Measurements from ENCODE around the gene FOXN3. TPM values are rescaled to one million over a fixed set of nuclear protein-coding genes. Genes with fewer than 3 reads are reported as not detected.
"Not testable (repeated sequence)": the region's sequence is repeated elsewhere in the genome, so short reads cannot be mapped to it uniquely, and the experiment has no call there.

Gene FOXN3
- total RNA-seq, 4 donors from 2014 or later = 129 to 213 (median 163) TPM

DNA sequence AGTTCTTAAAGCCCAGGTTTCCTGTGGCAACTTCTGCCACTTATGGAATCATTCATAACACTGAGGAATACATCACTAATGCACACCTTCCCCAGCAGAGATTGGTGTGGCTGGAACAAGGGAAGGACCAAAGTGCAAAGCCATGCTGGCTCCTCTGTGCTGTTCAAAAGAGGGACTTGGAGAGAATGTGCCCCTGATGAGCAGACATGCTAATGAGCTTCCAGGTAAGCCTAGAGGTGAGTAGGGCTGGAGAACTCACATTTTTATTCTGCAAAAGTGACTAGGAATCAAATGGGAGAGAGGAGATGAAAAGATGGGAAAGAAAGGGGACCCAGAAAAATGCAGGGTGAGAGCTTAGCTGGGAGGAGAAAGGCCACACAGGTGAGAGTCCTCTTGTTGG lies 302.9 kb downstream of the FOXN3 start:
- Histone ChIP-seq H3K4me3 (no peak overlapping the region), H3K36me3 (no peaks in the 10 kb centered on the region), H3K27me3 (no peaks in the 10 kb centered on the region), H3K27ac (no peak overlapping the region), H3K9me3 (no peaks in the 10 kb centered on the region), H3K4me1 (no peaks in the 10 kb centered on the region)
- TF ChIP-seq, protein P1, sequence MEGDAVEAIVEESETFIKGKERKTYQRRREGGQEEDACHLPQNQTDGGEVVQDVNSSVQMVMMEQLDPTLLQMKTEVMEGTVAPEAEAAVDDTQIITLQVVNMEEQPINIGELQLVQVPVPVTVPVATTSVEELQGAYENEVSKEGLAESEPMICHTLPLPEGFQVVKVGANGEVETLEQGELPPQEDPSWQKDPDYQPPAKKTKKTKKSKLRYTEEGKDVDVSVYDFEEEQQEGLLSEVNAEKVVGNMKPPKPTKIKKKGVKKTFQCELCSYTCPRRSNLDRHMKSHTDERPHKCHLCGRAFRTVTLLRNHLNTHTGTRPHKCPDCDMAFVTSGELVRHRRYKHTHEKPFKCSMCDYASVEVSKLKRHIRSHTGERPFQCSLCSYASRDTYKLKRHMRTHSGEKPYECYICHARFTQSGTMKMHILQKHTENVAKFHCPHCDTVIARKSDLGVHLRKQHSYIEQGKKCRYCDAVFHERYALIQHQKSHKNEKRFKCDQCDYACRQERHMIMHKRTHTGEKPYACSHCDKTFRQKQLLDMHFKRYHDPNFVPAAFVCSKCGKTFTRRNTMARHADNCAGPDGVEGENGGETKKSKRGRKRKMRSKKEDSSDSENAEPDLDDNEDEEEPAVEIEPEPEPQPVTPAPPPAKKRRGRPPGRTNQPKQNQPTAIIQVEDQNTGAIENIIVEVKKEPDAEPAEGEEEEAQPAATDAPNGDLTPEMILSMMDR (IDR thresholded peaks at IDR 0.05) = no peak
- no peak for TF ChIP-seq POLR2A (IDR thresholded peaks at IDR 0.05)
- DNase-seq = no peak

DNA sequence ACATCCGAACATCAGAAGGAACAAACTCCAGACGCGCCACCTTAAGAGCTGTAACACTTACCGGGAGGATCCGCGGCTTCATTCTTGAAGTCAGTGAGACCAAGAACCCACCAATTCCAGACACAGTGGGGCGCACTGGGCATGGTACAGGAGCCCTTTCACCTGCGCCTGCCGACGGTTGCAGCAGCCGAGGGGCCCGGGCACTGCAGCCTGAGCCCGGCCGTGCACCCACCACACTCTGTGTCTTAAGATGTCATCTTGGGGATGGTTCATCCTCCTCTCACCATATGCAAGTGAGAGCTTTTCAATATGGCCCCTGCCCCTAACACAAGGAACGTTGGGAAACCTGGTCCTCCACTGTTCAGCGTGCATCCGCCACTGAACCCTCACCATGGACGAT lies 304.3 kb downstream of the FOXN3 start:
- DNase-seq = no peak
- Histone ChIP-seq H3K36me3 (no peaks in the 10 kb centered on the region), H3K27ac (no peak overlapping the region), H3K4me3 (no peak overlapping the region), H3K27me3 (no peaks in the 10 kb centered on the region), H3K9me3 (no peaks in the 10 kb centered on the region), H3K4me1 (no peaks in the 10 kb centered on the region)
- TF ChIP-seq, protein P1 (IDR thresholded peaks at IDR 0.05) = no peak
- no peak for TF ChIP-seq POLR2A (IDR thresholded peaks at IDR 0.05)

DNA sequence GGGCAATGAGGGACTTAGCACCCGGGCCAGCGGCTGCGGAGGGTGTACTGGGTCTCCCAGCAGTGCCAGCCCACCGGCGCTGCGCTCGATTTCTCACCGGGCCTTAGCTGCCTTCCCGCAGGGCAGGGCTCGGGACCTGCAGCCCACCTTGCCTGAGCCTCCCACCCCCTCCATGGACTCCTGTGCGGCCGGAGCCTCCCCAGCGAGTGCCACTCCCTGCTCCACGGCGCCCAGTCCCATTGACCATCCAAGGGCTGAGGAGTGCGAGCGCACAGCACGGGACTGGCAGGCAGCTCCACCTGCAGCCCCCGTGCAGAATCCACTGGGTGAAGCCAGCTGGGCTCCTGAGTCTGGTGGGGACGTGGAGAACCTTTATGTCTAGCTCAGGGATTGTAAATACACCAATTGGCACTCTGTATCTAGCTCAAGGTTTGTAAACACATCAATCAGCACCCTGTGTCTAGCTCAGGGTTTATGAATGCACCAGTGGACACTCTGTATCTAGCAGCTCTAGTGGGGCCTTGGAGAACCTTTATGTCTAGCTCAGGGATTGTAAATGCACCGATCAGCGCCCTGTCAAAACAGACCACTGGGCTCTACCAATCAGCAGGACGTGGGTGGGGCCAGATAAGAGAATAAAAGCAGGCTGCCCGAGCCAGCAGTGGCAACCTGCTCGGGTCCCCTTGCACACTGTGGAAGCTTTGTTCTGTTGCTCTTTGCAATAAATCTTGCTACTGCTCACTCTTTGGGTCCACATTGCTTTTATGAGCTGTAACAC lies 305.1 kb downstream of the FOXN3 start:
- H3K4me3 ChIP-seq, H3K27ac ChIP-seq, DNase-seq, H3K36me3 ChIP-seq, H3K4me1 ChIP-seq, H3K27me3 ChIP-seq, H3K9me3 ChIP-seq: not testable (repeated sequence)

DNA sequence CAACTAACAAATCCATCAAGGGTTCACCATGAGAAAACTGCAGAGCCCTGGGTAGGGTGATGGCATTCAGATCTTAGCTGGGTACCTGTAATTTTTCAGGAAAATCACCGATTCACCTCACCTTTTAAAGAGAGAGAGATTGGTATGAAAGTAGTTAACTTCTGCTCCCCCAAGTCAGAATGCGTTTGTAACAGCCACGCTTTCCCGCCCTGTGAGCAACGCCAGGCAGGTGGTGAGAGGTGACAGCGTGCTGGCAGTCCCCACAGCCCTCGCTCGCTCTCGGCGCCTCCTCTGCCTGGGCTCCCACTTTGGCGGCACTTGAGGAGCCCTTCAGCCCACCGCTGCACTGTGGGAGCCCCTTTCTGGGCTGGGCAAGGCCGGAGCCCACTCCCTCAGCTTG lies 305.8 kb downstream of the FOXN3 start:
- not testable (repeated sequence) for H3K27ac ChIP-seq, H3K4me3 ChIP-seq, H3K27me3 ChIP-seq, H3K9me3 ChIP-seq, H3K36me3 ChIP-seq, DNase-seq, H3K4me1 ChIP-seq

DNA sequence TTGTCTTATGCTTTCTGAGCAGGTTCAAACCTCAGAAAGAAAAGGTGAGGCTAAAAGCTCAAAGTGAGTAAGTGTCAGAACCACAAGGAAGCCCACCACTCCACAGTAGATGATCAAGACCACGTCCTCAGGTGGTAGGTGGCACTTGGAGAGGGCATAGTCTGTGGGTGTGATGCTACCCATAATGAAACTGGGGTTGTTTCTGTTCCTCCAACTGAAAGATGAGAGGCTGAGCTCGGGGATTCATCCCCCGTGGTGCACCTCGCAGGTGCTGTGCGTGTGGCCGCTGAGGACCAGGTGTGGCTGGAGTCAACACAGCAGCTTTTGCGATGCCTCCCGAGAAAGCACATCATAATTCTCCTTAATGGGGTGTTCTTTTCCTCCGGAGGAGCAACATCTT lies 306.9 kb downstream of the FOXN3 start:
- TF ChIP-seq, protein P1 (IDR thresholded peaks at IDR 0.05) = no peak
- TF ChIP-seq POLR2A (IDR thresholded peaks at IDR 0.05) = no peak
- no peak overlapping the region for H3K27ac ChIP-seq
- DNase-seq = no peak
- no peaks in the 10 kb centered on the region for H3K9me3 ChIP-seq
- no peak overlapping the region for H3K4me3 ChIP-seq
- no peaks in the 10 kb centered on the region for H3K27me3 ChIP-seq
- H3K4me1 ChIP-seq = no peaks in the 10 kb centered on the region
- no peaks in the 10 kb centered on the region for H3K36me3 ChIP-seq

DNA sequence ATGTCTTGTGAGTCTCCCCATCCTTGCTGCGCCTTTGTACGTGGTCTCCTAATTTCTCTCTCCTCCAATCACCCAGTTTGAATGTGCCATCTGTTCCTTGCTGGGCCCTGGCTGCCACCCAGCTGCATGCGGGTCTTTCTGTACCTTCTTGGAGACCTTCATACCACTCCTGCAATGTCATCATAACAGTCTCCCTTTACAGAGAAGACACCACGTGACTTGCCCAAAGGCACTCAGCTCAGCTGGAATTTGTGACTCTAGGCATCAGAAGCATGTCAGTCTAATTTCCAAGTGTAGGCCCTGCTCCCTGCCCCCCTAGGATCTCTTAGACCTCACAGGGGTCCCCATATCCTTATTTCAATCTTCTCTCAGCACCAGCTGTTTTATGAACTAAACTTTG lies 308.4 kb downstream of the FOXN3 start:
- H3K27ac ChIP-seq = no peak overlapping the region
- TF ChIP-seq, protein P1 (IDR thresholded peaks at IDR 0.05) = no peak
- TF ChIP-seq POLR2A (IDR thresholded peaks at IDR 0.05) = no peak
- DNase-seq = no peak
- no peaks in the 10 kb centered on the region for H3K9me3 ChIP-seq
- H3K36me3 ChIP-seq = no peaks in the 10 kb centered on the region
- no peak overlapping the region for H3K4me3 ChIP-seq
- no peaks in the 10 kb centered on the region for H3K4me1 ChIP-seq
- no peaks in the 10 kb centered on the region for H3K27me3 ChIP-seq

DNA sequence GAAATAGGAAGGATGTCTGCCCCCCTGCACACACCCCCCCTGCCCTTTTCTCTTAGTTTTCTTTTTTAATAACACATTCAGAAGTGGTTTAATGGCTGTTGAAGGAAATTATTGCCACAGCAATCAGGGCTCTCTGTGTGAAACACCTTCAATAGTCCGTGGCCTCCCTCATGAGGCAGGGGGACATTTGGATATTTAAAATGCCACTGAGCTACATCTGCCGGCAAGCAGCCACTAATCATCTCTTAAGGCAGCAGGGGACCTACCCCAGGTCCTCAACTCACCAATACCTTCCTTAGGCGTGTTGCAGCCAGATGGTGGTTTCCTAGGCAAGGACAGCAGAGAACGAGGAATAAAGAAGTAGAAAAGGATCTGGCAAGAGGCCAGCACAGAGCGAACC lies 309.4 kb downstream of the FOXN3 start:
- no peak for DNase-seq
- no peaks in the 10 kb centered on the region for H3K4me1 ChIP-seq
- no peaks in the 10 kb centered on the region for H3K27me3 ChIP-seq
- no peak overlapping the region for H3K4me3 ChIP-seq
- H3K36me3 ChIP-seq = no peaks in the 10 kb centered on the region
- no peak for TF ChIP-seq POLR2A (IDR thresholded peaks at IDR 0.05)
- TF ChIP-seq, protein P1 (IDR thresholded peaks at IDR 0.05) = no peak
- no peaks in the 10 kb centered on the region for H3K9me3 ChIP-seq
- H3K27ac ChIP-seq = no peak overlapping the region
